K562 (cell line): ENCODE measurements around the gene TBCC.

ENCODE experiments used
- SMC3 ChIP-seq: conservative IDR thresholded peaks from 2 replicates; pipeline ENCODE4 v1.6.1; 2011; ENCODE audit warnings: low read depth, low read length, improper control_type of control experiment; ENCODE audit not compliant: insufficient read depth
- YY1 ChIP-seq, 3 experiments: IDR thresholded peaks; 2 replicates each; pipeline ENCODE4 v1.6.1; 2011; ENCODE audit warnings: low read length in 2 of 3, mild to moderate bottlenecking in 2 of 3, moderate library complexity in 2 of 3, borderline replicate concordance in 1 of 3, control low read depth in 1 of 3, low read depth in 1 of 3; ENCODE audit not compliant: insufficient read depth in 3 of 3, insufficient replicate concordance in 2 of 3, control insufficient read depth in 1 of 3, insufficient read length in 1 of 3; ENCODE audit errors: extremely low read depth in 1 of 3
- ZNF431 ChIP-seq: sonication (generic); formaldehyde crosslinking; IDR thresholded peaks from 2 replicates; pipeline ENCODE4 v1.8.0; 2022; ENCODE audit warnings: mild to moderate bottlenecking, missing genetic modification reagents
- ZNF639 ChIP-seq, 2 experiments: fragments of 200-800 bp in 1 of 2; sonication (Bioruptor generic) in 1 of 2; sonication (generic) in 1 of 2; formaldehyde crosslinking in 1 of 2; IDR thresholded peaks in 1 of 2; conservative IDR thresholded peaks in 1 of 2; 2 replicates each; pipeline versions ENCODE4 v1.5.0 to v1.6.1; 2016 to 2020; ENCODE audit warnings: missing compliant biosample characterization in 1 of 2, missing genetic modification characterization in 1 of 2, missing genetic modification reagents in 1 of 2

DNA sequence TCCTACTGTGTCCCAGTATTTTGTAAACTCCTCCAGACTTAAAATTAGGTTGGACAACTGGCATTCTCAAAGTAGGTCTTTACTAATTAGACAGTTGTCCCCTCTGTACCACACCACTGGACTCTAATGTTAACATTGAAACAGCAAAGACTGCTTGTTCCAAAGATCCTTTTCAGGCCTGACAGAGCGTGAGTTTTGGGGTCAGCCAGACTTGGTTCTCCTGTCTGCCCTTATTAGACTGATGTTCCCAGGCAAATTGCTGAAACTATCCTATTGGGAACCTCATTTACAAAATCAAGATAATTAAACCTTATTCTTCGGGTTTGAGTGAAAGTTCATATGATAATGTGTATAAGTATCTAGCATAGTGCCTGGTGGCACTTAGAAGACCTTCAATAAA lies 32.2 kb upstream of the TBCC start:
- TF ChIP-seq ZNF639 (CRISPR knock-in tag; conservative IDR thresholded peaks at IDR 0.05 in 1 of 2, IDR thresholded peaks at IDR 0.05 in 1 of 2) (no peak), SMC3 (no peak), ZNF431 (CRISPR knock-in tag) (no peak), YY1 (IDR thresholded peaks at IDR 0.05; ENCODE audit: borderline replicate concordance in 1 of 3, control insufficient read depth in 1 of 3, extremely low read depth in 1 of 3, insufficient read depth in 3 of 3, insufficient read length in 1 of 3, insufficient replicate concordance in 2 of 3, low read depth in 1 of 3, low read length in 2 of 3) (no peak)
